Breast epithelium (tissue), 4 donors: ENCODE measurements around the gene SEMA6D. TPM values are rescaled to one million over a fixed set of nuclear protein-coding genes. Genes with fewer than 3 reads are reported as not detected.
A peak's percentile ranks its signal among the peaks of the same experiment; 100 is the strongest.

Source experiments
- DNase-seq, 2 donors: peaks; one replicate each; pipeline ENCODE4 v3.0.0-alpha.2; 2019; ENCODE audit warnings: low spot score in 2 of 2
- H3K27ac ChIP-seq, 2 donors: fragments of 200-600 bp; sonication (generic) in 1 of 2; one replicate each; pipeline ENCODE4 v1.5.1; 2016 to 2019; ENCODE audit warnings: mild to moderate bottlenecking in 1 of 2
- H3K27me3 ChIP-seq, 2 donors: fragments of 200-600 bp; sonication (generic) in 1 of 2; one replicate each; pipeline versions ENCODE4 v1.5.1 to v1.6.0; 2017 to 2019; ENCODE audit warnings: control low read depth in 1 of 2, mild to moderate bottlenecking in 1 of 2
- H3K36me3 ChIP-seq: fragments of 200-600 bp; one replicate; pipeline ENCODE4 v1.5.1; 2019
- H3K4me1 ChIP-seq, 2 donors: fragments of 200-600 bp; sonication (generic); one replicate each; pipeline ENCODE4 v1.5.1; 2016 to 2019; ENCODE audit warnings: control low read depth in 1 of 2
- H3K4me3 ChIP-seq, 3 donors: fragments of 200-600 bp; sonication (generic); 1 replicate in 2 of 3; 2 replicates in 1 of 3; pipeline ENCODE4 v1.5.1; 2016 to 2019; ENCODE audit warnings: mild to moderate bottlenecking in 3 of 3, moderate library complexity in 2 of 3
- H3K9me3 ChIP-seq, 2 donors: fragments of 200-600 bp; sonication (generic) in 1 of 2; one replicate each; pipeline ENCODE4 v1.5.1; 2016 to 2019; ENCODE audit warnings: control low read depth in 1 of 2
- CTCF ChIP-seq, 3 donors: fragments of 450-650 bp; IDR thresholded peaks; one replicate each; pipeline ENCODE4 v1.5.1; 2016 to 2017; ENCODE audit warnings: antibody characterized with exemption in 3 of 3, mild to moderate bottlenecking in 3 of 3, moderate library complexity in 3 of 3
- POLR2A ChIP-seq: fragments of 450-650 bp; IDR thresholded peaks from one replicate; pipeline ENCODE4 v1.6.1; 2016; ENCODE audit warnings: antibody characterized with exemption, mild to moderate bottlenecking, moderate library complexity
- POLR2AphosphoS5 ChIP-seq, 3 donors: sonication (generic); formaldehyde crosslinking; IDR thresholded peaks; one replicate each; pipeline ENCODE4 v1.6.1; 2017; ENCODE audit warnings: antibody characterized with exemption in 3 of 3
- intact Hi-C: fragments of 100-400 bp; cut with DNase I; formaldehyde crosslinking; loops from one replicate; pipeline ENCODE4 v1.15.1; 2023; ENCODE audit warnings: low total_unique reads
- total RNA-seq, 3 donors: library from RNA; depleted of rRNA; stranded (reverse); fragments of >200 nt; gene quantifications; one replicate each; pipeline ENCODE4 v1.1.0, GENCODE V29; 2016

The SEMA6D gene
- total RNA-seq, 3 donors from 2014 or later = 3.0 to 22.8 (median 10.5) TPM

DNA sequence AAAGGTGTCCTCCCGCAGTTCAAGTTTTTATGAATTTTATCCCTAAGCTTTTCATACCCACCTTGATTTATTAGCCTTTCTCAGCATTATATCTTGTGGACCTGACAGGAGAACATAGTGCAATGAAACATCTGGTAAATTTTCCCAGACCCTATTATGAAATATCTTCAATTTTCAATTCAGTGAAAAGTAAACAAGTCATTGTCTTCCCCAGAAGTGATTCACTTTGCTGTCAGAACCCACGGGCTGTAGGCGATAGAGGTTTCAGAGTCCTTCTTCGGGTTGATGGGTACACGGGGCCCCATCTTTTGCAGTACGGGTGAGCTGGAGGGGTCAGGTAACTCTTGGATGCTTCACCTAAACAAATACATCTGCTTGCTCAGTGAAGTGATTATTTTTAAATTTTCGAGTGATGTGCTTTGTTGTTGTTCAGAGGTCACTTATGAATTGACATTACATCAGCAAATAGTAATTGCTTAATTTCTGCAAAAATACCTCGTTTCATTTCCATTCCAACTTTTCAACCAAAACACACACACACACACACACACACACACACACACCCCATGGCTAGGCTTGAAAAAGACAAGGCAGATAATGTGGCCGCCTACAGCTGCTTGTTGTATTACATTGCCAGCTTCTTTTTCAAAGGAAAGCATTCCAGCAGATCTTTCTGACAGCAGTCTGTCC lies 102.9 kb downstream of the SEMA6D start:
- Histone ChIP-seq H3K27ac (no peak overlapping the region), H3K27me3 (no peaks in the 10 kb centered on the region), H3K4me3 (peak overlapping the region in 1 of 3 donors; percentile 1), H3K9me3 (no peaks in the 10 kb centered on the region), H3K4me1 (no peaks in the 10 kb centered on the region), H3K36me3 (no peaks in the 10 kb centered on the region)
- no peak for DNase-seq
- TF ChIP-seq POLR2AphosphoS5 (IDR thresholded peaks at IDR 0.05) (no peak), CTCF (IDR thresholded peaks at IDR 0.05) (no peak), POLR2A (no peak)
- intact Hi-C loops = no loop called here

GRCh38 chr15:47820747-47821319 lies 103.5 kb downstream of the SEMA6D start:
- Histone ChIP-seq H3K4me3 (no peak overlapping the region), H3K27ac (no peak overlapping the region), H3K4me1 (no peaks in the 10 kb centered on the region), H3K36me3 (no peaks in the 10 kb centered on the region), H3K27me3 (no peaks in the 10 kb centered on the region), H3K9me3 (no peaks in the 10 kb centered on the region)
- TF ChIP-seq POLR2AphosphoS5 (IDR thresholded peaks at IDR 0.05) (no peak), CTCF (IDR thresholded peaks at IDR 0.05) (no peak), POLR2A (no peak)
- intact Hi-C loops = no loop called here
- no peak for DNase-seq

- Histone ChIP-seq H3K4me3 (no peak overlapping the region), H3K4me1 (no peaks in the 10 kb centered on the region), H3K9me3 (no peaks in the 10 kb centered on the region), H3K27me3 (peaks cover 0 to 3% of the 10 kb centered on the region in 2 donors), H3K27ac (no peak overlapping the region), H3K36me3 (no peaks in the 10 kb centered on the region)
- intact Hi-C loops = no loop called here
- TF ChIP-seq POLR2AphosphoS5 (IDR thresholded peaks at IDR 0.05) (no peak), POLR2A (no peak), CTCF (IDR thresholded peaks at IDR 0.05) (no peak)
- no peak for DNase-seq
These were observed 104.7 kb downstream of the SEMA6D start for GRCh38 chr15:47822048-47822447.
